Measurements from ENCODE around the gene EXOSC7.
"Not testable (repeated sequence)": the region's sequence is repeated elsewhere in the genome, so short reads cannot be mapped to it uniquely, and the experiment has no call there.

The EXOSC7 gene

DNA sequence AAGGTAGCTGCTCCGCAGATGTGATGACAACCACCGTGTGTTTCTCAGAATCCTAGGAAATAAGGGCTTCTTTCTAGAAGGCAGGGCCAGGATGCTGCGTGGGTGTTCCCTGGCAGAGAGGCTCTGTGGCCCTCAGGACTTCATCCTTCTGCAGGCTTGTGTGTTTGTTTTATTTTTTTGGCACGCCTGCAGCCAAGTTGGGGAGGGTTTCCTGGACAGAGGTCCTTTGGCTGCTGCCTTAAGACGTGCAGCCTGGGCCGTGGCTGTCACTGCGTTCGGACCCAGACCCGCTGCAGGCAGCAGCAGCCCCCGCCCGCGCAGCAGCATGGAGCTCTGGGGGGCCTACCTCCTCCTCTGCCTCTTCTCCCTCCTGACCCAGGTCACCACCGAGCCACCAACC, 50.0 kb downstream of the EXOSC7 start, which contains the start of gene CLEC3B:
Gene CLEC3B (plus strand): TSS at position 266 of the 400 bp plus-strand sequence. CDS start 60 bp downstream, at position 326.
- DNase-seq, result no peak

- no peak for DNase-seq
Observed at GRCh38 chr3:45026957-45027356, 50.9 kb downstream of the EXOSC7 start.

- DNase-seq, result no peak
Observed at GRCh38 chr3:45027441-45027840, 51.4 kb downstream of the EXOSC7 start.

DNA sequence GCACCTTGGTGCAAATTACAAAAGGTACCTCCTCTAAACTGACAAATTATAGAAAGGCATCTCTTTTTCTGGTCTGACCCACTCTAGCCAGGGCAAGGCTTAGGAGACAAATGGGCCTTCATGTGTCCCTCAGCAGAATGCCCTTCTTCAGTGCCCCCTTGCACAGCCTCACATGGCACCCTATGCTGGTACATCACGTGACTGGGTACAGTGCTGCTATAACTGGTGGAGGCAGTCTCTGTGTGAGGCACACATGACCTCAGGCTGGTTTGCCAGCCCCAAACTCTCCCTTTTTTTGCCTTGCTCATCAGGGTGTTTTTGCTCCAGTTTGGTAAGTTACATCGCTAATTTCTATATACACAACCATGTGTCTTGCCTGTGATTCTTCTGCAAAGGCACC, 53.2 kb downstream of the EXOSC7 start:
- no peak for DNase-seq

DNA sequence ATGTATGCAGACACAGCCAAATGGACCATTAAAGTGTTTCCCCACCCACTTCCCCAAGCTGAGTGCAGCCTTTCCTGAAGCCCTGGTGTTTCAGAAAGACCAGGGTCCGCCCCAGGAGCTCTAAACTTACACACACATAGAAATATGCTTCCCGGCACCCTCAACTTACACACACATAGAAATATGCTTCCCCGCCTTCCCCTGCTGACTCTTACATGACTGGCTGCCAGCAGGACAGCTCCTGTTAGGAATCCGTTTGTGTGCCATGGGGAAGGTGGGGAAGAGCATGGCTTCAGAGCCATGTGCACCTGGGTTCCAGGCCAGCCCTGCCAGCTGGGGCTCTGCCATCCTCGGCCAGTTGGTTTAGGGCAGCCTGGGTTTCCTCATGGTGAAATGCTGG, 53.6 kb downstream of the EXOSC7 start:
- DNase-seq, result no peak

DNA sequence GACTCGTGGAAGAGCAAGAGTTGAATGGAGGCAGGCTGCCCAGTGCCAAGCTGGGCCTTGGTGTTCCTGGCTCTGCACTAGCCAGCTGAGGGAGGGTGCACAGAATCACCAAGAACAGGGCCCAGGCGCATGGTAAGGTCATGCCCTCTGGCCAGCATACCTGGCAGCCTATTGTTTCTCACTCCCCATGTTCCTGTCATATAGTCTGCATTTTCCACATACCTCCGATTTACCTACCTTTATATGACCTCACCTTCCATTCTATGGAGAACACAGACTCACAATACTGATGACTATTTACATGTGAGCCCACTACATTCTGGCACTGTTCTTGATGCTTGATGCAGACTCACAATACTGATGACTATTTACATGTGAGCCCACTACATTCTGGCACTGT, 55.5 kb downstream of the EXOSC7 start:
- no peak for DNase-seq

DNA sequence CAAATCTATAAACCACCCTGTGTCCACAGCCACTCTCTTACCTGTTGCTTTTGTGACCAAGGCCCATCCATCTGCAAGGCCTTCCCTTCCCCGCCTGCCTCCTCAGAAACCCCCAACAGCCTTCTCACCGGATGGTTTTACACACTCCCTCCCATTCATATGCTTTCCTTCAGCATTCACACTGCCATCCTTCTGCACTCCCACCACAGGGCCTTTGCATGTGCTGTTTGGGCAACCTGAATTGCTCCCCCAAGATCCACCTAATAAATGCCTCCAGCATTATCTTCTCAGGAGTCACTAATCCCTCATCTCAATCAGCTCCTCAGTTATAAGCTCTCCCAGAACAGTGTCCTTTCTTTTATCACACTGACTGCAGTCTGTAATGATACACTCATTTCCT, 56.1 kb downstream of the EXOSC7 start:
- no peak for DNase-seq

DNA sequence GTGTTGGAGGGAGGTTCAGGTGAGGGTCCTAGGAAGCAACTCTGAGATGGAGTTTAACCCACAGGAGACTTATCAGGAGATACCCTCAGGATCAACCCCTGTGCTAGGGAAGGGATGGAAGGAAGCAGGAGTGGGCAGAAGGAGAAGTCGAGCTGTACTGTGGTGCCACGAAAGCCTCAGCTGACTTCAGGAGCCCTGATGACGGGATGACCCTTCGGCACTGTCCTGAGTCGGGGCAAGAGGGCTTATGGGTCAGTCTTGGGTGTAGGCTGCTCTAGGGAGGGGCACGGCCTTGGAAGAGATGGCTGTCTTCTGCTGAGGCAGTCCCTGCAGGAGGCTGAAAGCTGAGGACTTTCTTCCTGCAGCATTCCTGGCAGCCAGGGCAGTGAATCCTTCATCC, 57.7 kb downstream of the EXOSC7 start:
- no peak for DNase-seq

DNA sequence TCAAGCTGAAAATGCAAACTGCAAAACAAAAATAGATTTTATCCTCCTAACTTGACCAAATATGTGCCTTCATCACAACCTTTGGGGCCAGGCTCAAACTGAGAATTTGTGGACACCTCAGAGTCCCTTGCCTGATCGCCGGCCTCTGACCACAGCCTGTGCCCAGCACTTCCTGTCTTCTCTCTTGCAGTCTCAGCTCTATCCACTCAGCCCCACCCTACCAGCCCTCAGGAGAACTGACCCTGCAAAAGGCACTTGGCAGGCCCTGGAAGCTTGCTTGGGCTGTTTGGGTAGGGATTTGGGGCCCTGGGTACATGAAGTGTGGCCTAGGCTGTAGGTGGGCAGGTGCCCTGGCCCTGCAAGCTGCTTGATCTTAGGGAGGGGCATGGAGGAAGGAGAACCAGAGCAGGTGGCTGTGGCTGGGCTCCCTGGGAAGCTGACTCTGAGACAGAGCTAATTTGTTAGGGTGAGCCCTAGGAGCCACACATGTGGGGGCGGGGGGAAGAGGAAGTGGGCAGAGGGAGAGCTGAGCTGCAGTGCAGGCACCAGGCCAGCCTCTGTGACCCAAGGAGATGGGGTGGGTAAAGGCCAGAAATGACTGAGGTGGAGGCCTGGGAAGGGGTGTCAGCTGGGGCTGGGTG, 58.7 kb downstream of the EXOSC7 start:
- DNase-seq, result peak; percentile 52

- peak; percentile 41 for DNase-seq
Observed at GRCh38 chr3:45035441-45036301, 59.6 kb downstream of the EXOSC7 start.

DNA sequence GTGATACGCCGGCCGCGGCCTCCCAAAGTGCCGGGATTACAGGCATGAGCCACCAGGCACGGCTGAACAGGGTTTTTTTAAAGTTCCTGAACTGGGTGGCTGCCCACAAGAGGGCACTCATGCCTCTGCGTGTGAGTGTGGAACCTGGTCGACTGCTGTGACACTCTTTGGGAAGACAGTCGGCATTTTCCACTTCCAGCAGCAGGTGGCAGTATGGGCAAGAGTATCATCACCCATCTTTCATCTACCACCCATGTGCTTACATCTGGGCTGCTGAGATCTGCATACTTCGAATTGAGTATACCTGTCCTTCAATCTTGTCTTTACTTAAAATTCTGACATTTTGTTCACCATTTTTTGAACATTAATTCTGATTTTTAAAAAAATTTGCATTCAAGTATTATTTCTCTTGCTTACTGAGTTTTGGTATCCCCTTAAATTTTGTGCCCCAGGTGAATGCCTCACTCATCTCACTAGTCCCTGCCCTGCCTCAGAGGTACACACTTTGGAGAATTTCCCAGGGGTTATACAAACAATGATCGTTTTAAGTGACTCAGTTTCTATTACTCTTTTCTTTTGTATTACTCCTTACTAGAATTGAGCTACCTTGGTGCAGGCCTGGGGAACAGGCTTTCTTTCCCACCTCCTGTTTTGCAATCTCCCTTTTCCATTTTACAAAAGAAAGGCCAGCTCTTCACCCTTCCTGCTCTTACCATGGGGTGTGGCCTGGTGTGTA, 61.8 kb downstream of the EXOSC7 start:
- DNase-seq, result peak; percentile 92

- no peak for DNase-seq
Observed at GRCh38 chr3:45041666-45042065, 65.6 kb downstream of the EXOSC7 start.

DNA sequence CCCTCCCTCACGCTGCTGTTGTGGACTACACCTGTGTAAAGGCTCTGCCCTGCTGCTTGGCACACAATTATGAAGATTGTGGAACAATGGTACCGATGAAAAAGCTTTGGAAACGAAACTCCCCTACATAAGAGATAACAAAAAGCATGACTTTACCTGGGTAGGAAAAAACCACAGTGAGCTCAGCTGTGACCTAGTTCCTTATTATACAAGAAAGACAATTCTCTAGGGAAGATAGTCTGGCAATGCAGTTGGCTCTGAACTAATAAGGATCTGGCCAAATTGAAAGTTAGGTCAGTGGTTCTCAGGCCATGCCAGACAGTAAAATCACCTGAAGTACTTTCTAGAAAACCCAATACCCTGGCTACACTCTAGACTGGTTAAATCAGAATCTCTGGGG, 66.1 kb downstream of the EXOSC7 start:
- DNase-seq, result no peak

- no peak for DNase-seq
Observed at GRCh38 chr3:45043728-45044299, 67.8 kb downstream of the EXOSC7 start.

DNA sequence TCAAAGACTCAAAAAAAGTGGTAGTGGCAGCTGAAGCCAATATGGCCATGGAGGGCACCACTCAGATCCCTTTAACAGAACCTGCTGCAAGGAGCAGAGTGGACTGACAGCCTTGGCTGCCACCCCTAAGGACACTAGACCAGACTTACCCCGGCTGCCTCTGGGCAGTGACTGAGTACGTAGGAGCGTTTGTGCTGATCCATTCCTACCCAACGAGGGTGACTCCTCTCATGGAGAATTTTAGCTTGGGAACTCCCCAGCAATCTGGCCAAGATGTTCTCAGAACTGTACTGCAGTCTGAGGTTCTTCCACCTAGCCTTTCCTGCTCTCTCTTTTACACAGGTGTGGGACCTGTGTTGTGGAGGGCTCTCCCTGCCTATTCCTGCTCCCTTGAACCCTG, 72.2 kb downstream of the EXOSC7 start:
- no peak for DNase-seq

- no peak for DNase-seq
Observed at GRCh38 chr3:45049807-45050206, 73.8 kb downstream of the EXOSC7 start.

GRCh38 chr3:45051685-45052084, 75.6 kb downstream of the EXOSC7 start:
- DNase-seq, result no peak

DNA sequence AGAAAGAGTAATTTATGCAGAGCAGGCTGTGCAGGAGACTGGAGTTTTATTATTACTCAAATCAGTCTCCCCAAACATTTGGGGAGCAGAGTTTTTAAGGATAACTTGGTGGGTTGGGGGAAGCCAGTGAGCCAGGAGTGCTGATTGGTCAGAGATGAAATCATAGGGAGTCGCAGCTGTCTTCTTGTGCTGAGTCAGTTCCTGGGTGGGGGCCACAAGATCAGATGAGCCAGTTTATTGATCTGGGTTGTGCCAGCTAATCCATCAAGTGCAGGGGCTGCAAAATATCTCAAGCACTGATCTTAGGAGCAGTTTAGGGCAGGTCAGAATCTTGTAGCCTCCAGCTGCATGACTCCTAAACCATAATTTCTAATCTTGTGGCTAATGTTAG, 77.8 kb downstream of the EXOSC7 start:
- not testable (repeated sequence) for DNase-seq

DNA sequence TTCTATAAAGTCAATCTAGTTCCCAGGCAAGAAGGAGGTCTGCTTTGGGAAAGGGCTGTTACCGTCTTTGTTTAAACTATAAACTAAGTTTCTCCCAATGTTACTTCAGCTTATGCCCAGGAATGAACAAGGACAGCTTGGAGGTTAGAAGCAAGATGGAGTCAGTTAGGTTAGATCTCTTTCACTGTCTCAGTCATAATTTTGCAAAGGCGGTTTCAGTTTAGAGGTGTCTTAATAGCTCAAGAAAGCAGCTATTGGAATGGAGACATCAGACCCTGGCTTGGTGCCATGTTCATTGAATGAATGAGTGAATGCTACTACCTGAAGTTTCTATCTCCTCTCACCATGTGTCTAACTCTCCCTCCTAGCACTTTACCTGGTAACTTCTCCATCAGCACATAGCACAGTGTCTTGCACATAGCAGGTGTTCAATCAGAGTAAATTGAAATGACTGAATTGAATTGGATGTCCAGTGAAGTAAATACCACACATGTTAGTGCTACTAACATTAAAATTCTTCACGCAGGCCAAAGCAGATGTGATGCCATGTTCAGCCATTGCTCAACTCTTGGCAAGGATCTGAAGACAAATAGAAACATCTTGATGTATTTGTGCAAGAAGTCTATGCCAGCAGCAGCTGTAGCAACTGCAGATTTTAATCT, 78.3 kb downstream of the EXOSC7 start:
- DNase-seq, result no peak

- no peak for DNase-seq
Observed at GRCh38 chr3:45055032-45055410, 79.0 kb downstream of the EXOSC7 start.

DNA sequence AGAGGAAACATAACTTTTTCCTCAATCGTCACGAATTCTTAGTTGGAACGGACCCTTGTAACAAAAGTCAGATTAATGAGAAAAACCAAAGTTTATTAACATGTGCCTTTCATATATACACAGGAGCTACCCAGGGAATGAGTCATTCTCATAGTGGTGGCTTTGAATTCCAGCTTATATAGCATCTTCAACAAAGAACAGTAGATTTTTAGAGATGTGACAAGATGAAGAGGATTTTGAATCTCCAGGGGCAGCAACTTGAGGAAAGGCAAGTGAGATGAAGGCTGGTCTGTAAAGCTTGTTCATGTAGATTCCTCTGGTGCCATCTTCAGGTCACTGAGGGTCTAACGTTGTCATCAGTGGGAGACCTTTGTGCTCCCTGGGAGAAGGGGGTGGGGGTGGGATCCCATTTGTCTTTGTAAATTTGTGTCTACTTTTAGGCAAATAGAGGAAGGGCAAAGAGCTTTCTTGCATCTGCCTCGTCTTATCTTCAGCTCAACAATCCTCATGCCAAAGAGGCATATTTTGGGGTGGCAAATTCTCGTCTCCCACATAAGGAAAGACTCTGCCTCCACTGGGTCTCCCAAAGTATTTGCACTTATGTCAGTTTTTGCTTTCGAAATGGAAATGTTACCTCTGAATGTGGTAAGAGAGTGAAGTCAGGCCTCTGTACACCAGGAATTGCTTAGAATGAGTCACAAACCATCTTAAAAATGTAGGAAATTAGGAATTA, 79.5 kb downstream of the EXOSC7 start:
- DNase-seq, result no peak

Measured in stimulated activated CD8-positive, alpha-beta memory T cell treated with anti-CD3 and anti-CD28 coated beads, Interleukin-4, amount 100 ng/mL, for 48 hours (primary cell).